ENCODE measurements around the gene NDUFC1.
"Not testable (repeated sequence)": the region's sequence is repeated elsewhere in the genome, so short reads cannot be mapped to it uniquely, and the experiment has no call there.

GRCh38 chr4:139322070-139322469, 19.8 kb upstream of the NDUFC1 start:
- not testable (repeated sequence) for TF ChIP-seq TAF1, POLR2A, POLR2AphosphoS5 (IDR thresholded peaks at IDR 0.05; ENCODE audit: low read depth, low read length)

Measured in GM12891 (cell line).